Caco-2 (cell line): ENCODE results near the gene LRMDA. TPM values are rescaled to one million over a fixed set of nuclear protein-coding genes. Genes with fewer than 3 reads are reported as not detected.

Source experiments
- BruUV-seq: library from RNA; stranded (reverse); fragments of 400-500 nt; replicated peaks from 2 replicates; lab custom pipeline; 2021; lab: Mats Ljungman, UMichigan
- CTCF ChIA-PET: fragments of 300-600 bp; sonication (Branson Sonifier 250); formaldehyde crosslinking; loops from one replicate; lab custom pipeline; 2022; ENCODE audit warnings: antibody characterized with exemption; lab: Charles Lee
- POLR2A ChIA-PET: fragments of 300-600 bp; sonication (Branson Sonifier 250); formaldehyde crosslinking; loops from one replicate; lab custom pipeline; 2022; ENCODE audit warnings: antibody characterized with exemption; lab: Charles Lee
- DNase-seq, 2 experiments: peaks; one replicate each; pipeline versions ENCODE4 v3.0.0 to v3.0.0-alpha.2; 2020 to 2022
- H3K27me3 ChIP-seq: replicated peaks from 2 replicates; pipeline ENCODE4 v1.6.0; 2011; ENCODE audit warnings: low read length; ENCODE audit not compliant: control insufficient read depth, insufficient read depth
- H3K36me3 ChIP-seq: 2 replicates; pipeline ENCODE4 v1.5.1; 2011; ENCODE audit warnings: low read length; ENCODE audit not compliant: control insufficient read depth, insufficient read depth
- H3K4me1 ChIP-seq: fragments of 250-450 bp; sonication (Bioruptor Pico); 2 replicates; pipeline ENCODE4 v1.5.1; 2020; ENCODE audit warnings: mild to moderate bottlenecking
- H3K4me3 ChIP-seq: 2 replicates; pipeline ENCODE4 v1.5.1; 2011; ENCODE audit warnings: low read depth, mild to moderate bottlenecking, control low read depth, low read length
- H3K9me3 ChIP-seq: fragments of 250-450 bp; sonication (Bioruptor Pico); 2 replicates; pipeline ENCODE4 v1.5.1; 2020; ENCODE audit warnings: mild to moderate bottlenecking, moderate library complexity
- H3K27ac Mint-ChIP-seq: one replicate; pipeline ENCODE4 v1.8.0; 2022; ENCODE audit warnings: mixed read lengths; ENCODE audit not compliant: unreplicated experiment
- H3K27me3 Mint-ChIP-seq: one replicate; pipeline ENCODE4 v1.8.0; 2022; ENCODE audit warnings: mixed read lengths; ENCODE audit not compliant: insufficient read depth, unreplicated experiment
- H3K36me3 Mint-ChIP-seq: one replicate; pipeline ENCODE4 v1.8.0; 2022; ENCODE audit warnings: mild to moderate bottlenecking, mixed read lengths; ENCODE audit not compliant: insufficient read depth, unreplicated experiment
- H3K4me1 Mint-ChIP-seq: one replicate; pipeline ENCODE4 v1.8.0; 2022; ENCODE audit warnings: low read depth, mixed read lengths; ENCODE audit not compliant: unreplicated experiment
- H3K4me3 Mint-ChIP-seq: one replicate; pipeline ENCODE4 v1.8.0; 2022; ENCODE audit warnings: mild to moderate bottlenecking, moderate library complexity, mixed read lengths; ENCODE audit not compliant: unreplicated experiment
- H3K9me3 Mint-ChIP-seq: one replicate; pipeline ENCODE4 v1.8.0; 2022; ENCODE audit warnings: mixed read lengths; ENCODE audit not compliant: unreplicated experiment
- CTCF ChIP-seq, 2 experiments: fragments of 200-600 bp in 1 of 2; IDR thresholded peaks; 1 replicate in 1 of 2; 2 replicates in 1 of 2; pipeline versions ENCODE4 v1.5.1 to v1.8.0; 2011 to 2022; ENCODE audit warnings: antibody characterized with exemption in 1 of 2, control low read depth in 1 of 2, inconsistent platforms in 1 of 2, low read depth in 1 of 2, low read length in 1 of 2, mild to moderate bottlenecking in 1 of 2, moderate library complexity in 1 of 2; ENCODE audit not compliant: insufficient read depth in 1 of 2, severe bottlenecking in 1 of 2, unreplicated experiment in 1 of 2
- intact Hi-C: fragments of 100-400 bp; cut with micrococcal nuclease; formaldehyde crosslinking; loops from one replicate; pipeline ENCODE4 v1.10.0; 2022; ENCODE audit not compliant: unreplicated experiment
- total RNA-seq: library from RNA; stranded (reverse); gene quantifications from 2 replicates; pipeline ENCODE4 v1.2.3, GENCODE V29; 2022

LRMDA gene
- total RNA-seq, 1 experiment from 2014 or later: 18.5 TPM

GRCh38 chr10:76554033-76554408 is 1122.6 kb downstream of the LRMDA start:
- Mint-ChIP-seq H3K27me3 (no peaks in the 10 kb centered on the region), H3K4me1 (peaks cover 7% of the 10 kb centered on the region), H3K4me3 (no peak overlapping the region), H3K27ac (no peak overlapping the region), H3K9me3 (no peaks in the 10 kb centered on the region), H3K36me3 (no peaks in the 10 kb centered on the region)
- peaks cover 11% of the 10 kb centered on the region for H3K4me1 ChIP-seq
- TF ChIP-seq CTCF (IDR thresholded peaks at IDR 0.05; ENCODE audit: insufficient read depth in 1 of 2, low read depth in 1 of 2, low read length in 1 of 2, severe bottlenecking in 1 of 2, unreplicated experiment in 1 of 2): no peak
- intact Hi-C loops: loop anchor here (5.0 kb wide), 1 partner anchor 558 kb away; no protein-coding TSS in a partner anchor
- H3K27me3 ChIP-seq: no peaks in the 10 kb centered on the region
- H3K9me3 ChIP-seq: no peaks in the 10 kb centered on the region
- ChIA-PET POLR2A (no interaction called here), CTCF (no interaction called here)
- DNase-seq: no peak
- BruUV-seq: no TSS peak
- no peak overlapping the region for H3K4me3 ChIP-seq
- no peaks in the 10 kb centered on the region for H3K36me3 ChIP-seq

GRCh38 chr10:76554478-76554877 is 1123.1 kb downstream of the LRMDA start:
- Mint-ChIP-seq H3K36me3 (no peaks in the 10 kb centered on the region), H3K4me3 (no peak overlapping the region), H3K27ac (no peak overlapping the region), H3K27me3 (no peaks in the 10 kb centered on the region), H3K4me1 (peaks cover 7% of the 10 kb centered on the region), H3K9me3 (no peaks in the 10 kb centered on the region)
- ChIA-PET CTCF (no interaction called here), POLR2A (no interaction called here)
- Histone ChIP-seq H3K4me1 (peaks cover 11% of the 10 kb centered on the region), H3K36me3 (no peaks in the 10 kb centered on the region), H3K4me3 (no peak overlapping the region), H3K27me3 (no peaks in the 10 kb centered on the region), H3K9me3 (no peaks in the 10 kb centered on the region)
- DNase-seq: no peak
- TF ChIP-seq CTCF (IDR thresholded peaks at IDR 0.05; ENCODE audit: insufficient read depth in 1 of 2, low read depth in 1 of 2, low read length in 1 of 2, severe bottlenecking in 1 of 2, unreplicated experiment in 1 of 2): no peak
- no TSS peak for BruUV-seq
- intact Hi-C loops: loop anchor here (5.0 kb wide), 1 partner anchor 558 kb away; no protein-coding TSS in a partner anchor

DNA sequence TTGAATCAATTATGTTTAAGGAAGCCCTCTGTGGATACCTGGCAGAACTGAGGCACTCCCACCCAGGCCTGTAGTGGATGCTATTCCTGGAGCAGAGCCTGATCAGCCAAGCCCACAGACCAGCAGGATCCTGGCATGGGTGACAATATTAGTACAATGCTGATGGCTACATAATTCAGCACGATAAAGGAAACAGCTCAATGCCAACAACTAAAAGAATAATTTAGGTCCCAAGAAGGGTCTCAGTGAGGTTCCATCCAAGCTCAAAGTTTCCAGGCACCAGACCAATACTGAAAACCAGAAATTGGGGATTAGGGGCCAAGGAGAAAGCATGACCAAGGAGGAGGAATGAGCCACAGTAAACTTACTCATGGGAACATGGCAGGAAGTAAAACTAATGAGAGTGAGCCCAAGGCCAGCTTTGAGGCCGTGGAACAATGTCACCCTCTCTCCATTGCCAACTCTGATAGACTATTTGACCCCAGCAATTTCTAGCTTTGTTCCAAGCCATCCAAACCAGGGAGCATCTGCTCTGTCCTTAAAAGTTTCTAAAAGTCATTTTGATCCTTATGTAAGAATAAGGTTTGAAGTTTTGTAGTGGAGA is 1123.7 kb downstream of the LRMDA start:
- H3K27ac Mint-ChIP-seq: no peak overlapping the region

More for the DNA sequence above, 1123.7 kb downstream of the LRMDA start:
- no peak for DNase-seq
- POLR2A ChIA-PET: no interaction called here
- Histone ChIP-seq H3K4me3 (no peak overlapping the region), H3K4me1 (peaks cover 11% of the 10 kb centered on the region), H3K36me3 (no peaks in the 10 kb centered on the region), H3K9me3 (no peaks in the 10 kb centered on the region), H3K27me3 (no peaks in the 10 kb centered on the region)
- Mint-ChIP-seq H3K36me3 (no peaks in the 10 kb centered on the region), H3K4me1 (peaks cover 7% of the 10 kb centered on the region), H3K4me3 (no peak overlapping the region), H3K9me3 (no peaks in the 10 kb centered on the region), H3K27me3 (no peaks in the 10 kb centered on the region)
- CTCF ChIA-PET: no interaction called here
- BruUV-seq: no TSS peak
- TF ChIP-seq CTCF (IDR thresholded peaks at IDR 0.05; ENCODE audit: insufficient read depth in 1 of 2, low read depth in 1 of 2, low read length in 1 of 2, severe bottlenecking in 1 of 2, unreplicated experiment in 1 of 2): no peak
- intact Hi-C loops: no loop called here
